HEK293T (cell line): ENCODE measurements around the gene CALHM3.
A peak's percentile ranks its signal among the peaks of the same experiment; 100 is the strongest.
"Not testable (repeated sequence)": the region's sequence is repeated elsewhere in the genome, so short reads cannot be mapped to it uniquely, and the experiment has no call there.

Experiments used
- CTCF ChIA-PET: fragments of 350-600 bp; formaldehyde crosslinking; extraction: SDS; loops from one replicate; lab custom pipeline; 2021; ENCODE audit warnings: antibody characterized with exemption, inconsistent platforms; lab: Yijun Ruan, JAX
- POLR2A ChIA-PET: fragments of 350-600 bp; formaldehyde crosslinking; extraction: SDS; loops from one replicate; lab custom pipeline; 2020; ENCODE audit warnings: antibody characterized with exemption, inconsistent platforms; lab: Yijun Ruan, JAX
- DNase-seq: peaks from one replicate; pipeline ENCODE4 v3.0.0; 2012; ENCODE audit warnings: mixed read lengths; ENCODE audit errors: extremely low spot score
- ARNT ChIP-seq: fragments of 450-650 bp; IDR thresholded peaks from 2 replicates; pipeline ENCODE4 v1.6.1; 2017; ENCODE audit warnings: mild to moderate bottlenecking
- BHLHE40 ChIP-seq: fragments of 450-650 bp; IDR thresholded peaks from 2 replicates; pipeline ENCODE4 v1.6.1; 2016; ENCODE audit warnings: mild to moderate bottlenecking, moderate library complexity, borderline replicate concordance
- CTBP1 ChIP-seq: fragments of 450-650 bp; IDR thresholded peaks from 2 replicates; pipeline ENCODE4 v1.6.1; 2016; ENCODE audit warnings: borderline replicate concordance
- ELF4 ChIP-seq: fragments of 450-650 bp; IDR thresholded peaks from 2 replicates; pipeline ENCODE4 v1.6.1; 2017; ENCODE audit warnings: antibody characterized with exemption
- FOXA1 ChIP-seq: fragments of 450-650 bp; IDR thresholded peaks from 2 replicates; pipeline ENCODE4 v1.6.1; 2016; ENCODE audit warnings: mild to moderate bottlenecking
- FOXK2 ChIP-seq: fragments of 450-650 bp; IDR thresholded peaks from 2 replicates; pipeline ENCODE4 v1.6.1; 2016; ENCODE audit warnings: mild to moderate bottlenecking
- FOXM1 ChIP-seq: fragments of 450-650 bp; IDR thresholded peaks from 2 replicates; pipeline ENCODE4 v1.6.1; 2017; ENCODE audit warnings: mild to moderate bottlenecking, borderline replicate concordance
- HDGF ChIP-seq: fragments of 450-650 bp; IDR thresholded peaks from 2 replicates; pipeline ENCODE4 v1.6.1; 2017; ENCODE audit warnings: antibody characterized with exemption, borderline replicate concordance
- L3MBTL2 ChIP-seq: fragments of 450-650 bp; conservative IDR thresholded peaks from 2 replicates; pipeline ENCODE4 v1.6.1; 2016; ENCODE audit warnings: mild to moderate bottlenecking
- LEF1 ChIP-seq: fragments of 450-650 bp; IDR thresholded peaks from 2 replicates; pipeline ENCODE4 v1.6.1; 2017; ENCODE audit warnings: mild to moderate bottlenecking, borderline replicate concordance
- NFRKB ChIP-seq: fragments of 450-650 bp; IDR thresholded peaks from 2 replicates; pipeline ENCODE4 v1.6.1; 2016; ENCODE audit warnings: mild to moderate bottlenecking, moderate library complexity
- PKNOX1 ChIP-seq: fragments of 450-650 bp; IDR thresholded peaks from 2 replicates; pipeline ENCODE4 v1.6.1; 2016
- SP1 ChIP-seq: fragments of 450-650 bp; IDR thresholded peaks from 2 replicates; pipeline ENCODE4 v1.6.1; 2017
- SUZ12 ChIP-seq: fragments of 450-650 bp; IDR thresholded peaks from 2 replicates; pipeline ENCODE4 v1.6.1; 2016; ENCODE audit warnings: mild to moderate bottlenecking
- TARDBP ChIP-seq: fragments of 450-650 bp; IDR thresholded peaks from 2 replicates; pipeline ENCODE4 v1.6.1; 2016
- ZNF384 ChIP-seq: fragments of 450-650 bp; IDR thresholded peaks from 2 replicates; pipeline ENCODE4 v1.6.1; 2016

Gene CALHM3

DNA sequence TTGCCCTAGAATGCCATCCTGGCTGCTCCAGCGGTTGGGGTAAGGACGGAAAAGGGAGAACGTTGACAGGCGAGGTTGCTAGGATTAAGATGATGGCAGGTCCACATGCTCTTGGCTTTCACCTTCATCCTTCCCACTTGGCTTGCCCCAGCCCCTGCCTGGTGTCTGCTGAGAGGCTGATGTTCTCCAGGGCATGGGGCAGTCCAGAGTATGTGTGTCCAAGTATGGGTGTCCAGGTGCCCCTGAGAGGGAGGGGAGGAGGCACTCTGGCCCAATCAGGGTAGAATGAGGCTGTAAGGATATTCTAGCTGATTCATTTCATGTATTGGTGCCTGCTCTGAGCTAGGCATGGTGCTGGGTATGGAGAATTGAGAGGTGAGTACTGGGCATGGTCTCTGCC, 27.0 kb upstream of the CALHM3 start:
- TF ChIP-seq HDGF (no peak), ELF4 (no peak), FOXK2 (no peak), TARDBP (no peak), L3MBTL2 (no peak)

DNA sequence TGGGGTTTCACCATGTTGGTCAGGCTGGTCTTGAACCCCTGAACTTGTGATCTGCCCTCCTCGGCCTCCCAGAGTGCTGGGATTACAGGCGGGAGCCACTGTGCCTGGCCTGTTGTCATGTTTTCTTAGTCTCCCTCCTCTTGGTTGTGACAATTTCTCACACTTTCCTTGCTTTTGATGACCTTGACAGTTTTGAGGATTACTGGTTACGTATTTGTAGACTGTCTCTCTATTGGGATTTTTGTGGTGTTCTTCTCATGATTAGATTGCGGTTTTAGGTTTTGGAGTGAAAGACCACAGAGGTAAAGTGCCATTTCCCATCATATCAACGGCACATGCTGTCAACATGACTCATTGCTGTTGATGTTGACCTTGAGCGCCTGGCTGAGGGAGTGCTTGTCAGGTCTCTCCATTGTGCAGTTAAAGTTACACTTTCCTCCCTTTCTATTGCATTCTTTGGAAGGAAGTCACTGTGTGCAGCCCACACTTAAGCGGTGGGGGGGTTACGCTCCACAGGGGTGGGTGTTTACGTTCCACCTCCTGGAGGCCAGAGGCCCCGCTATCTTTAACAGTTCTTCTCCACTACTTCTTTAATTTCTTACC, 25.2 kb upstream of the CALHM3 start:
- ChIA-PET POLR2A (no interaction called here), CTCF (interaction anchor here (0.9 to 1.5 kb wide), 3 partner anchors 8 to 60 kb away, joined by 3 to 4 read pairs (median 4); no protein-coding TSS in a partner anchor)

More for the DNA sequence above, 27.0 kb upstream of the CALHM3 start:
- no peak for DNase-seq
- CTCF ChIA-PET: no interaction called here
- POLR2A ChIA-PET: no interaction called here

GRCh38 chr10:103503777-103504176, 24.7 kb upstream of the CALHM3 start:
- CTCF ChIA-PET: interaction anchor here (1.5 kb wide), 1 partner anchor 60 kb away, joined by 4 read pairs; no protein-coding TSS in a partner anchor
- POLR2A ChIA-PET, DNase-seq: not testable (repeated sequence)

More for the DNA sequence above, 25.2 kb upstream of the CALHM3 start:
- TF ChIP-seq PKNOX1 (peak; percentile 73), L3MBTL2 (peak; percentile 48; the same call in 1 of the 2 replicates), CTBP1 (0 out of 2 replicates have a peak, but pooled peaks have one; percentile 19), FOXM1 (no peak), ARNT (no peak)
- no peak for DNase-seq

DNA sequence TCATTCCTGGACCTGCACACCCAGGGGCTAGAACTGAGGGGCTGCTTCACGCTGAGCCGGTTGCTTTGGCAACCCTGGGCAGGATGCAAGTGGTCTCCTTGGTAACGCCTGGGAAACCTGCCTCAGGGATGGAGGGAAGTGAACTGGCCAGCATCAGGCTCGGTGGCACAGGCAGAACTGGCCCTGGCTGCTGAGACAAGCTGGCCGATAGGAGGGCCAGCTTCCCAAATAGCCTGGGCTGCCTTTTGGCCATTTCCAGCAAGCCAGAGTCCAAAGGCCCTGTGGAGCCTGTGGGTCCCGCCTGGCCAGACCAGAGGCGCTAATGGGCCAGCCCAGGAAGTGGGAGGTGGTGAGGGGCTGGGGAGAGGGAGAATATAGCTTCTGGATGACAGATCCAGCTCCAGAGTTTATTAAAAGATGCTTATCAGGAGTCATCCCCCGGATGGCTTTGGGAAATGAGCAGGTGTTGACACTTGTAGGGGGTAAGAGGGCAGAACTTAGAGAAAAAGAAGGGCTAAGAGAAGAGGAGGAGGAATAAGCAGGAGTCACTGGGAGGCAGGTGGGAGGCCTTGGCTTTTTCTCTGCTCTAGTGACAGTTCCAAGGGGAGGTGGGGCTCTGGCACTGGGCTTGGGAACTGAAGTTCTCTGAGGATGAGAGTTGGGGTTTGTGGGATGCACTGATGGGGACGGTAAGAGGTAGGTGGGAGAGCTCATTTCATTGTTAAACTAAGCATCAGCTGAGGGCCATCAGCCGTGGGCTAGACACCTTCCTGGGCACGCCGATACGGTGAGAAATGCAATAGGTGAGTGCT, 24.0 kb upstream of the CALHM3 start:
- ChIA-PET CTCF (interaction anchor here (1.1 kb wide), 1 partner anchor 18 kb away, joined by 3 read pairs; no protein-coding TSS in a partner anchor), POLR2A (no interaction called here)
- TF ChIP-seq HDGF: no peak
- no peak for TF ChIP-seq NFRKB
- TF ChIP-seq SP1: no peak
- TF ChIP-seq L3MBTL2: no peak
- no peak for DNase-seq

GRCh38 chr10:103501186-103501585, 22.1 kb upstream of the CALHM3 start:
- POLR2A ChIA-PET: no interaction called here

DNA sequence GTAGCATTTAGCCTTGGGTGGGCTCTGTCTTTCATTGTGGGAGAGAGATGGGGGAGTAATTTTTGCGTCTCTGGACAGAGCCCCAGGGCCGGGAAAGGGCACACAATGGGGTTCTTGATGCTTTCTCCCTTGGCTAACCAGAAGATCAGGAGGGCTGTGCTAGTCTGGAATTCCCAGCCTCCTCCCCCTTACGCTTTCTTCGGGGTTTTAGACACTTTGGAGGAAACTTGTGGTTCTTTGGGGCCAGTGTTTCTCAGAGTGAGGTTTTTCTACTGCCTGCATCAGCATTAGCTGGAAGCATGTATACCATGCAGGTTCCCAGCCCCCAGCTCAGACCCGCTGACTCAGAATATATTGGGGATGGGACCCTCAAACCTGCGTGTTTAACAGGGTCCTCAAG, 21.4 kb upstream of the CALHM3 start:
- DNase-seq: no peak
- CTCF ChIA-PET: no interaction called here
- POLR2A ChIA-PET: no interaction called here
- TF ChIP-seq FOXA1 (no peak), SUZ12 (no peak), FOXM1 (no peak), CTBP1 (no peak), NFRKB (no peak), HDGF (no peak), PKNOX1 (no peak), L3MBTL2 (no peak), FOXK2 (no peak), ZNF384 (no peak), BHLHE40 (no peak), SP1 (no peak), LEF1 (no peak), ELF4 (no peak), ARNT (no peak)

More at GRCh38 chr10:103501186-103501585, 22.1 kb upstream of the CALHM3 start:
- TF ChIP-seq ARNT: no peak
- no peak for TF ChIP-seq PKNOX1
- no peak for TF ChIP-seq CTBP1
- no peak for TF ChIP-seq SP1
- TF ChIP-seq L3MBTL2: no peak
- TF ChIP-seq HDGF: no peak
- no peak for TF ChIP-seq BHLHE40
- no peak for TF ChIP-seq NFRKB
- no peak for TF ChIP-seq SUZ12
- TF ChIP-seq ZNF384: no peak
- TF ChIP-seq FOXK2: no peak
- no peak for TF ChIP-seq TARDBP
- DNase-seq: no peak
- CTCF ChIA-PET: no interaction called here

DNA sequence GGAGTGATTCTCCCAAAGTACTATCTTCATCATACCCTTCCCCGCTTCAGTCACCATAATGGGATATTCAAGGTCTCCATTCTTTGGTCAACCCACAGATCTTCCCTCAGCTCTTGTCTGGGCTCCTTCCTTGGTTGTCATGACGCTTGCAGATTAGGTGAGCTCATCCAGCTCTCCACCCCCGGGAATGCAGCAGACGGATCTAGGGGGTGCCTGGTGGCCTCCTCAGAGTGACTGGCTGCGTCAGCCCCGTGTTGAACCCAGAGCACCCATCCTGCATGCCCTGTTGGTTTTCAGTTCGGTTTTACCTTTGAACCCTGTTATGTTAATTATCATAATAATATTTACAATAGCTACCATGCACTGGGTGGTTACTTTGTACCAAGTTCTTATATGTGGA, 20.8 kb upstream of the CALHM3 start:
- no peak for DNase-seq
- TF ChIP-seq FOXM1: no peak
- no peak for TF ChIP-seq ELF4
- no peak for TF ChIP-seq PKNOX1
- no peak for TF ChIP-seq TARDBP
- TF ChIP-seq BHLHE40: no peak
- TF ChIP-seq LEF1: no peak
- no peak for TF ChIP-seq FOXA1
- no peak for TF ChIP-seq SP1
- no peak for TF ChIP-seq FOXK2
- no peak for TF ChIP-seq NFRKB
- TF ChIP-seq CTBP1: no peak
- no peak for TF ChIP-seq ARNT
- no peak for TF ChIP-seq HDGF
- no peak for TF ChIP-seq L3MBTL2
- no peak for TF ChIP-seq SUZ12
- no peak for TF ChIP-seq ZNF384
- POLR2A ChIA-PET: no interaction called here
- CTCF ChIA-PET: interaction anchor here (0.6 to 1.0 kb wide), 2 partner anchors 14 to 276 kb away, joined by 5 read pairs; no protein-coding TSS in a partner anchor
